ENCODE results near the gene RPL41.

- TF ChIP-seq CTCF (conservative IDR thresholded peaks at IDR 0.05; ENCODE audit: low read depth, low read length) (no peak), EZH2 (IDR thresholded peaks at IDR 0.05; ENCODE audit: borderline replicate concordance, low read depth, low read length, poor library complexity, severe bottlenecking) (no peak)
Observed at GRCh38 chr12:56102683-56103065, 13.8 kb upstream of the RPL41 start.
